HEK293 (cell line): ENCODE measurements around the gene GTSF1L.

ENCODE experiments used
- REST ChIP-seq: fragments of 450-650 bp; formaldehyde crosslinking; IDR thresholded peaks from 2 replicates; pipeline ENCODE4 v1.5.1; 2016; ENCODE audit warnings: missing biosample characterization, missing genetic modification characterization
- SETDB1 ChIP-seq: IDR thresholded peaks from one replicate; pipeline ENCODE4 v1.6.1; 2017; ENCODE audit warnings: mild to moderate bottlenecking, low read length, moderate library complexity, mixed read lengths; ENCODE audit not compliant: insufficient read length
- ZBTB17 ChIP-seq: fragments of 450-650 bp; formaldehyde crosslinking; IDR thresholded peaks from 2 replicates; pipeline ENCODE4 v1.5.1; 2016; ENCODE audit warnings: missing biosample characterization, missing genetic modification characterization
- ZNF571 ChIP-seq: fragments of 450-650 bp; formaldehyde crosslinking; IDR thresholded peaks from 2 replicates; pipeline ENCODE4 v1.5.0; 2017; ENCODE audit warnings: missing biosample characterization, missing genetic modification characterization
- ZSCAN30 ChIP-seq: fragments of 450-650 bp; IDR thresholded peaks from 2 replicates; pipeline ENCODE4 v1.5.1; 2018; ENCODE audit warnings: missing biosample characterization, mild to moderate bottlenecking, missing genetic modification characterization, moderate library complexity
- TF ChIP-seq, protein P1 (sequence below): fragments of 450-650 bp; formaldehyde crosslinking; IDR thresholded peaks from 2 replicates; pipeline ENCODE4 v1.5.1; 2016; ENCODE audit warnings: missing biosample characterization, missing genetic modification characterization
- TF ChIP-seq, protein P2 (sequence below): fragments of 450-650 bp; formaldehyde crosslinking; IDR thresholded peaks from 2 replicates; pipeline ENCODE4 v1.5.1; 2016; ENCODE audit warnings: missing biosample characterization, missing genetic modification characterization

DNA sequence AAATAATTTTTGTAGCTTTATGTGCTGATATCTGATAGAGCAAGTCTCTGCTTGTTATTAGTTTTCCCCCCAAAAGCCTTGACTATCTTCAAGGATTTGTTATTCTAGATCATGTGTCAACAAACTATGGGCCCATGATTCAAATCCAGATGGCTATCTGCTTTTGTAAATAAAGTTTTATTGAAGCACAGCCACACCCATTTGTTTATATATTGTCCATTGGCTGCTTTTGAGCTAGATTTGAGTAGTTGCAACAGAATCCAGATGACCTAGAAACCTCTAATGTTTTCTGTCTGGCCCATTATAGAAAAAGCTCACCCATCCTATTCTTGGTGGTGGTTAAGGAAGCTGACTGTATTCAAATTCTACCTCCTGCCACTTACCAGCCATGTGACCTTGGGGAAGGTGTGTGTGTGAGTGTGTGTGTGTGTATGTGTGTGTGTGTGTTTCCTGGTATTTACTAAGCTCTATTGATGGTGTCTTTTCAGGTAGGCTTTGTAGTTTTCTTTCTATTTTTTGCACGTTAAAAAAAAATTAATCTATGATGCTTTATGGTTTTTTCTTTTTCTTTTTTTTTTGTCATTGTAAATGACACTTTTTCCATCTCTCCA lies 1.3 kb upstream of the GTSF1L start:
- TF ChIP-seq, protein P1, sequence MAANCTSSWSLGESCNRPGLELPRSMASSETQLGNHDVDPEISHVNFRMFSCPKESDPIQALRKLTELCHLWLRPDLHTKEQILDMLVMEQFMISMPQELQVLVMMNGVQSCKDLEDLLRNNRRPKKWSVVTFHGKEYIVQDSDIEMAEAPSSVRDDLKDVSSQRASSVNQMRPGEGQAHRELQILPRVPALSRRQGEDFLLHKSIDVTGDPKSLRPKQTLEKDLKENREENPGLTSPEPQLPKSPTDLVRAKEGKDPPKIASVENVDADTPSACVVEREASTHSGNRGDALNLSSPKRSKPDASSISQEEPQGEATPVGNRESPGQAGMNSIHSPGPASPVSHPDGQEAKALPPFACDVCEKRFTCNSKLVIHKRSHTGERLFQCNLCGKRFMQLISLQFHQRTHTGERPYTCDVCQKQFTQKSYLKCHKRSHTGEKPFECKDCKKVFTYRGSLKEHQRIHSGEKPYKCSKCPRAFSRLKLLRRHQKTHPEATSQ = no peak
- no peak for TF ChIP-seq SETDB1
- no peak for TF ChIP-seq REST (tag by site-specific recombination)
- TF ChIP-seq ZSCAN30 (tag by site-specific recombination) = no peak
- TF ChIP-seq, protein P2, sequence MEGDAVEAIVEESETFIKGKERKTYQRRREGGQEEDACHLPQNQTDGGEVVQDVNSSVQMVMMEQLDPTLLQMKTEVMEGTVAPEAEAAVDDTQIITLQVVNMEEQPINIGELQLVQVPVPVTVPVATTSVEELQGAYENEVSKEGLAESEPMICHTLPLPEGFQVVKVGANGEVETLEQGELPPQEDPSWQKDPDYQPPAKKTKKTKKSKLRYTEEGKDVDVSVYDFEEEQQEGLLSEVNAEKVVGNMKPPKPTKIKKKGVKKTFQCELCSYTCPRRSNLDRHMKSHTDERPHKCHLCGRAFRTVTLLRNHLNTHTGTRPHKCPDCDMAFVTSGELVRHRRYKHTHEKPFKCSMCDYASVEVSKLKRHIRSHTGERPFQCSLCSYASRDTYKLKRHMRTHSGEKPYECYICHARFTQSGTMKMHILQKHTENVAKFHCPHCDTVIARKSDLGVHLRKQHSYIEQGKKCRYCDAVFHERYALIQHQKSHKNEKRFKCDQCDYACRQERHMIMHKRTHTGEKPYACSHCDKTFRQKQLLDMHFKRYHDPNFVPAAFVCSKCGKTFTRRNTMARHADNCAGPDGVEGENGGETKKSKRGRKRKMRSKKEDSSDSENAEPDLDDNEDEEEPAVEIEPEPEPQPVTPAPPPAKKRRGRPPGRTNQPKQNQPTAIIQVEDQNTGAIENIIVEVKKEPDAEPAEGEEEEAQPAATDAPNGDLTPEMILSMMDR (tag by site-specific recombination) = no peak
- no peak for TF ChIP-seq ZBTB17 (tag by site-specific recombination)
- no peak for TF ChIP-seq ZNF571 (tag by site-specific recombination)
